AG08395 (cell line): ENCODE measurements around the gene PTPN4.
"Not testable (repeated sequence)": the region's sequence is repeated elsewhere in the genome, so short reads cannot be mapped to it uniquely, and the experiment has no call there.

Experiments used
- DNase-seq: peaks from one replicate; pipeline ENCODE4 v3.0.0; 2012; ENCODE audit warnings: mixed read lengths, low spot score

PTPN4 gene

DNA sequence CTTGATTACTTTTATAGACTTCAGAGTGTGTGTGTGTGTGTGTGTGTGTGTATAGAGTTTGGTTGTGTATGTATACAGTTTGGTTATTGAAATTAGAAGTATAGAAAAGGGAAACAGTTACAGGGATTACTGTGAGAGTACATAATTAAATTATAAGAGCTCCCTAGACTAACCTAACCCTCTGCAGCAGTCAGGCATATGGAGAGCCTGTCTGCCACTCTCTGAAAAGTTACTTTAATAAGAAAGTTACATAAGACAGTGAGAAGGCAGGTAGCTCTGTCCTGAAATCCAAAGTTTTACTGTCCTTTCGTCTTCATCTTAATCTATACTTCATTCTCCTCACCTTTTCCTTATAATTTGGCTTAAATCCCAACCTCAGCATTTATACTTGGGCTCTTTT is 181.7 kb downstream of the PTPN4 start:
- no peak for DNase-seq

GRCh38 chr2:119941981-119942513 is 182.3 kb downstream of the PTPN4 start:
- no peak for DNase-seq

DNA sequence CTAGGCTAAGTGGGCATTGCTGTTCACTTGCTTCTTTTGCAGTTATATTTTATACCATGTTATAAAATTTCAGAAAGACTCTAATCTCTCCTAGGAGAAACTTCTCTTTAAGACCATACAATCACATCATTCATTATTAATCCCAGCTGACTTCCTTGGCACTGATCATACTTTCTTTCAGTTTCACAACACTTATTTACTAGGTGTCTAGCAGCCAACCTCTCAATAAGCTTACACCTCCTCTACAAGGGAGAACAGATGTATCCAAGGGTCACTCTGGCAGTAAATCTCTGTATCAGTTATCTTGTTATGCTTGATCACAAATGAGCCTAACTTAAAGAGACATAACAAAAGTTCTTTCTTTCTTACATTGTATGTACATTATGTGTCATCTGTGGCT is 183.3 kb downstream of the PTPN4 start:
- no peak for DNase-seq

DNA sequence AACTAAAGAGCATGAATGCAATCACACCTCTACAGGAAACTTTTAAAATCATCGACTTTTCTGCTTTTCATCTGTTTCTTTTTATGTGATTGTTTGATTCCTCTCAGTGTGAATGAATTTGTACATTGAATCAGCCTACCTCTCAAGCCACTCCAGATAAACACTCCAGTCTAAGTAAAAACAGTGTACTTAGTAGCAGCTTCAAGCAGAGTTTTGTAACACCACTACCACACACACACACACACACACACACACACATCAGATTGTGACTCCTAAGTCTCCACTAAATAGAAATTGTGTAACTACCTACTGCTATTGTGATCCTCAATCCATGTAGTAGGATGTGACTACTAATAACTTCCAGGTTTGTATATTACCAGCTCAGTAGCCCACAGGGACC is 187.8 kb downstream of the PTPN4 start:
- DNase-seq, result no peak

GRCh38 chr2:119950966-119951365 is 191.2 kb downstream of the PTPN4 start:
- no peak for DNase-seq

- DNase-seq, result no peak
Measured at GRCh38 chr2:119958670-119959268, 199.0 kb downstream of the PTPN4 start.

- no peak for DNase-seq
Measured at GRCh38 chr2:119960821-119961220, 201.1 kb downstream of the PTPN4 start.

DNA sequence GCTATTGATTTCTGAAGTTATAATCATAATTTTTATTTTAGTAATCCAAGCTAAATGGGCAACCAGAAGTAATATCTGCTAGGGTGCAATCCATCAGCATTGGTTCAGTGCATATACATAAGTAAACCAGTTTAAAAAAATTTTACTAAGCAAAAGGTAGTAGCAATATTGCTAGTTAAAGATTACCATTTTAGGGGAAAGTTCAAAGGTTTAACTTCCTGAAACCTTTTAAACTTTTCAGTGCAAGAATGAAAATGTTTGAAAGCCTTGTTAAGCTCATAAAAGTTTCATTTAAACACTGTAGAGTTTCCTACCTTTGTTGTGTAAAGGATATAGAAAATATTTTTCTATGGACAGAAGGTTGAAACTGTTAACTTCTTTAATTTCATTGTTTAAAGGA is 222.2 kb downstream of the PTPN4 start:
- no peak for DNase-seq

GRCh38 chr2:119982506-119982905 is 222.8 kb downstream of the PTPN4 start:
- DNase-seq, result no peak

DNA sequence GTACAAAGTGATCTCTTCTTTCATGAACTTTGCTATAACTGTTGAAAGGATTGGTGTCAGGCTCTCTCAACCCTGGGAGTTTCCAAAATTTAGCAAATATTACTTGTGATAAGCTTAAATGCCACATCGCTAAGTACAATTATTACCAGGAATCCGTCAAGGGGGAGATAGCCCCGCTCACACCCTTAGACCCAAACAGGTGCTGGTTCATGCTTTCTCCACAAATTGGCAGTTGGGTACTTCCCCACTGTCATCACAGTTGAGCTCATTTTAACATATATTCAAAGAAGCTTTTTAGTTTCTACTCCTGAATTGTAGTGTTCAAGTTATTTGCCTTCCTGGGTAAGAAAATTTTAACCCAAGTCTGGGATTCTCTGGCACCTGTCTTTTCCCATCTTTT is 223.4 kb downstream of the PTPN4 start:
- no peak for DNase-seq

DNA sequence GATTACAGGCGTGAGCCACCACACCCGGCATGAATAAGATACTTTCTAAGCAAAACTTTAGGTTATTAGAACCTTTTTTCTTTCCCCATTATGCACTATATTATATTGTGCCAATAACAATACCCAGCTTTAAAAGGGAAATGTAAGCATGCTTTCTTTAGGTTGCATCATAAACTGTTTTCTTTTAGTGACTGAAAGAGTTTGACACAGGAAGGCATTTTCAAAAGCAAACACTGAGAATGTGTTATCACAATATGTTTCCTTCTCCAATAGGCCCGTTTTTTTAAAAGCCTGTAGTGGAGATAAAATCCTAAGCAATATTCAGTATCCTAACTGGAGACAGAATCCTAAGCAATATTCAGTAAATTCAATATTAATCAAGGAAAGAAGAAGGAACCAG is 236.4 kb downstream of the PTPN4 start:
- DNase-seq, result no peak

- DNase-seq, result not testable (repeated sequence)
Measured at GRCh38 chr2:119996896-119997891, 237.5 kb downstream of the PTPN4 start.

DNA sequence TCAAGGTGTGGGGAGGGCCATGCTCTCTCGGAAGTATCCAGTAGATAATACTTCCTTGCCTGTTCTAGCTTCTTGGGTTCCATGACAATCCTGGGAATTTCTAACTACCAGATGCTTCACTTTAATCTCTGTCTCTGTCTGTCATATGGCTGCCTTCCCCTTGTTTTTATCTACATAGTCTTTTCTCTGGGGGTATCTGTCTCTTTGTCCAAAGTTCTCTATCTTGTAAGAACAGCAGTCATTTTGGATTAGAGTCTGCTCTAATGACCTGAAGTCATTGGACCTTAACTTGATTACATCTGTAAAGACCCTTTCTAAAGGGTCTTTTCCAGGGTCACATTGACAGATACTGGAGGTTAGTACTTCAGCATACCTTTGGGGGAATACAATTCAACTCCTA is 241.7 kb downstream of the PTPN4 start:
- no peak for DNase-seq

DNA sequence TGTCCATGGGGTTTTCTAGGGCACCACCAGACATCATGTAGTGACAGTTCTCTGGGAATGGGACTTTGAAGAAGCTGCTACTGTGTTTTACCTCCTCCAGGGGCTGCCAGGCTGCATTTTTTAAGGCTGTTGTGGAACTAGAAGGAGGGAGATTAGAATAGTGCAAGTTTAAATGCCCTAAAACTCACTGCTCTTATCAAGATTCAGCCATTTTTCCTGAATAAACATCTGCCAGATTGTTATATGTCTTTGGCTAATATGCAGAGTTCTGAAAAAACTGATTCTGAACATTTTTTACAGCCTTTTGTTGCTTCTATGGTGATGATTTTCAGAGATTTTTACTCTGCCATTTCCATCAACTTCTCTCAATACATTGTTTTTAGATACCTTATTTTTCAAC is 244.5 kb downstream of the PTPN4 start:
- no peak for DNase-seq

DNA sequence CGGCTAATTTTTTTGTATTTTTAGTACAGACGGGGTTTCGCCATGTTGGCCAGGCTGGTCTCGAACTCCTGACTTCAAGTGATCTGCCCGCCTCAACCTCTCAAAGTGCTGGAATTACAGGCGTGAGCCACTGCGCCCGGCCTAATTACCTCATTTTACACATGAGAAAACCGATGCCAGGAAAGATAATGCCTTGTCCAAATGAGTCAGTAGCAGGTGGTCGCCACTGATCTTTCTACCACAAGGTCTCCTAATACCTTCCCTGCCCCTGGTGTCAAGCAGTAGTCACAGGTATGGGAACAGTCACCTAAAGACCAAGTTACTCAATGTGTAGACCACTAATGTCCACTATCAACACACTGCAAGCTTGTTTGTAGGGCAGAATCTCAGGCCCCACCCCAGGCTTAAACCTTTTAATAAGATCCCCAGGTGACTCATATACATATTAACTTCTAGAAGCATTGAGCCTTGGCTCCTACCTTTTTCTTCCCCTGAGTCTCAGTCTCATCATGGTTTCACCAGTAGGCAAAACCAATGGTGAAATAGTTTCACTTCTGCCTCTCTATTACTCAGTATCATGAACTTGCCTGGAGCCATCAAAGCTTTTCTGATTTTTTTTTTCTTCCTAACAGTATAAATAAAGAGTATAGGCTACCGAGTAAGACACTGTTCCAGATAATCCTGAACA is 246.3 kb downstream of the PTPN4 start:
- DNase-seq, result no peak

GRCh38 chr2:120007851-120008250 is 248.1 kb downstream of the PTPN4 start:
- DNase-seq, result no peak

DNA sequence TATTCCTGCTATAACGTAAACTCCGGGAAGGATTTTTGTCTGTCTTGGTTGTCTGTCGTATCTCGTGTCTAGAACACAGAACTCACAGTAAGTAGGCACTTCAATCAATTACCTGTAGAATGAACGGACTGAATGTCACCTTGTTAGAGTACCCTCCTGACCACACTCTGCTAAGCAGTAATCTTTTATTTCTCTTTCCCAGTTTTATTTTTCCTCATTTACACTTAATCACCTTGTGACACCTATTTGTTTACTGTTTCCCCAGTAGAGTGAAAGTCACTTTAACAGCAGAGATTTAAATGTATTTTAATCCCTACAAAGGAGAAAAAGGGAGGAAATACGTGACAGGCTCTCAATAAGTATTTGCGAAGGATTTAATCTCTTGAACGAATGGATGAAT is 252.6 kb downstream of the PTPN4 start:
- no peak for DNase-seq

GRCh38 chr2:120012771-120013596 is 253.3 kb downstream of the PTPN4 start, which contains the start of gene EPB41L5:
EPB41L5 (plus strand) TSS chr2:120013077; CDS start chr2:120019085, 6,008 bp downstream.
- DNase-seq, result peak; percentile 94

GRCh38 chr2:120013597-120014223 is 254.0 kb downstream of the PTPN4 start:
- DNase-seq, result no peak

- no peak for DNase-seq
Measured at GRCh38 chr2:120014226-120014980, 254.7 kb downstream of the PTPN4 start.
